B cell (primary cell): ENCODE data around the gene RAB15. TPM values are rescaled to one million over a fixed set of nuclear protein-coding genes. Genes with fewer than 3 reads are reported as not detected.

ENCODE experiments used
- ATAC-seq: fragments of 200-7000 bp; cut with Tn5 transposase; one replicate; pipeline ENCODE4 v1.10.0; 2021; ENCODE audit warnings: low read depth, mild to moderate bottlenecking, moderate number of reproducible peaks, moderate library complexity
- CTCF ChIA-PET: fragments of 350-600 bp; sonication (Branson Sonifier 250); formaldehyde crosslinking; loops from one replicate; lab custom pipeline; 2021; ENCODE audit warnings: antibody characterized with exemption, inconsistent platforms; lab: Charles Lee
- POLR2A ChIA-PET: fragments of 350-600 bp; sonication (Branson Sonifier 250); formaldehyde crosslinking; loops from one replicate; lab custom pipeline; 2021; ENCODE audit warnings: antibody characterized with exemption; lab: Charles Lee
- DNase-seq: peaks from one replicate; pipeline ENCODE4 v3.0.0; 2013
- H2AFZ ChIP-seq: 2 replicates; pipeline ENCODE4 v1.6.1; 2012; ENCODE audit warnings: mild to moderate bottlenecking, low read depth, low read length; ENCODE audit not compliant: insufficient read depth, poor library complexity, severe bottlenecking
- H3K27ac ChIP-seq, 2 donors: 1 replicate in 1 of 2; 2 replicates in 1 of 2; pipeline ENCODE4 v1.5.1; 2012 to 2013; ENCODE audit warnings: low read length in 2 of 2, mild to moderate bottlenecking in 2 of 2, moderate library complexity in 1 of 2
- H3K27me3 ChIP-seq, 4 experiments: fragments of 200-600 bp in 1 of 4; sonication (generic) in 1 of 4; replicated peaks in 1 of 4; 1 replicate in 2 of 4; 2 replicates in 2 of 4; pipeline versions ENCODE4 v1.6.1 to v1.7.0; 2013 to 2016; ENCODE audit warnings: low read length in 3 of 4, mild to moderate bottlenecking in 2 of 4, mixed read lengths in 1 of 4, moderate library complexity in 1 of 4; ENCODE audit not compliant: insufficient read depth in 4 of 4, control insufficient read depth in 3 of 4; ENCODE audit errors: control extremely low read depth in 1 of 4
- H3K36me3 ChIP-seq, 2 experiments: replicated peaks in 1 of 2; 1 replicate in 1 of 2; 2 replicates in 1 of 2; pipeline versions ENCODE4 v1.6.1 to v1.7.1; 2013; ENCODE audit warnings: low read length in 1 of 2; ENCODE audit not compliant: insufficient read depth in 2 of 2, control insufficient read depth in 1 of 2; ENCODE audit errors: control extremely low read depth in 1 of 2, extremely low read depth in 1 of 2
- H3K4me1 ChIP-seq, 2 donors: fragments of 200-600 bp in 1 of 2; sonication (generic) in 1 of 2; 1 replicate in 1 of 2; 2 replicates in 1 of 2; pipeline versions ENCODE4 v1.5.1 to v1.6.1; 2013 to 2017; ENCODE audit warnings: low read length in 2 of 2; ENCODE audit not compliant: control insufficient read depth in 2 of 2, insufficient read depth in 2 of 2
- H3K4me2 ChIP-seq: replicated peaks from 2 replicates; pipeline ENCODE3; 2012; ENCODE audit warnings: mild to moderate bottlenecking, low read depth, low read length; ENCODE audit not compliant: poor library complexity, severe bottlenecking
- H3K4me3 ChIP-seq, 5 experiments: fragments of 200-600 bp in 1 of 5; sonication (generic) in 1 of 5; 1 replicate in 3 of 5; 2 replicates in 2 of 5; pipeline versions ENCODE4 v1.5.1 to v1.7.0; 2011 to 2016; ENCODE audit warnings: low read length in 4 of 5, mild to moderate bottlenecking in 4 of 5, low read depth in 2 of 5, control low read depth in 1 of 5, moderate library complexity in 1 of 5; ENCODE audit not compliant: insufficient read depth in 1 of 5; ENCODE audit errors: control extremely low read depth in 1 of 5, extremely low read depth in 1 of 5
- H3K79me2 ChIP-seq: fragments of 200-600 bp; sonication (generic); one replicate; pipeline ENCODE4 v1.6.0; 2016; ENCODE audit warnings: low read length; ENCODE audit not compliant: control insufficient read depth, insufficient read depth
- H3K9ac ChIP-seq: fragments of 200-600 bp; sonication (generic); 2 replicates; pipeline ENCODE4 v1.6.1; 2017; ENCODE audit warnings: mild to moderate bottlenecking, low read length, moderate library complexity
- H3K9me3 ChIP-seq, 3 donors: one replicate each; pipeline versions ENCODE4 v1.6.1 to v1.7.1; 2013; ENCODE audit warnings: low read length in 2 of 3; ENCODE audit not compliant: control insufficient read depth in 2 of 3, insufficient read depth in 1 of 3; ENCODE audit errors: control extremely low read depth in 1 of 3
- H4K20me1 ChIP-seq: 2 replicates; pipeline ENCODE4 v1.6.0; 2012; ENCODE audit warnings: mild to moderate bottlenecking, low read length; ENCODE audit not compliant: insufficient read depth, control insufficient read depth, poor library complexity, severe bottlenecking
- H3K27ac Mint-ChIP-seq: one replicate; pipeline ENCODE4 v1.8.0; 2021; ENCODE audit warnings: mixed read lengths
- H3K27me3 Mint-ChIP-seq: one replicate; pipeline ENCODE4 v1.8.0; 2021; ENCODE audit warnings: mixed read lengths
- H3K4me1 Mint-ChIP-seq: one replicate; pipeline ENCODE4 v1.8.0; 2021; ENCODE audit warnings: mixed read lengths
- H3K4me3 Mint-ChIP-seq: one replicate; pipeline ENCODE4 v1.8.0; 2021; ENCODE audit warnings: mixed read lengths
- H3K9me3 Mint-ChIP-seq: one replicate; pipeline ENCODE4 v1.8.0; 2022; ENCODE audit warnings: mixed read lengths; ENCODE audit not compliant: insufficient read depth
- CTCF ChIP-seq: fragments of 200-600 bp; IDR thresholded peaks from one replicate; pipeline ENCODE4 v1.8.0; 2022; ENCODE audit warnings: antibody characterized with exemption, mild to moderate bottlenecking
- EZH2 ChIP-seq: IDR thresholded peaks from 2 replicates; pipeline ENCODE4 v1.6.1; 2012; ENCODE audit warnings: borderline replicate concordance, low read depth, mild to moderate bottlenecking, moderate library complexity, low read length; ENCODE audit not compliant: insufficient read depth, poor library complexity, severe bottlenecking
- WGBS: methylation state at CpG from one replicate; pipeline ENCODE4 v1.1.5; 2013; ENCODE audit warnings: missing lambda C conversion rate; ENCODE audit not compliant: insufficient coverage; 5-methylcytosine and 5-hydroxymethylcytosine counted together
- intact Hi-C: fragments of 100-400 bp; cut with micrococcal nuclease; formaldehyde crosslinking; loops from one replicate; pipeline ENCODE4 v1.10.0; 2022
- polyA plus RNA-seq: library from polyadenylated mRNA; depleted of rRNA; stranded (reverse); fragments of >200 nt; gene quantifications from 2 replicates; pipeline ENCODE4 v1.2.3, GENCODE V29; 2012
- total RNA-seq, 2 donors: library from RNA; stranded (reverse); fragments of 120-200 nt in 1 of 2; gene quantifications; 1 replicate in 1 of 2; 2 replicates in 1 of 2; pipeline versions ENCODE4 v1.2.3 to v1.2.4, GENCODE V29; 2013 to 2022

The RAB15 gene
- total and polyA plus RNA-seq, 2 donors (not counting 1 experiment from before 2014, with no cell fraction given): 0.17 to 0.19 TPM

GRCh38 chr14:64953661-64954060 is 18.5 kb downstream of the RAB15 start:
- TF ChIP-seq EZH2 (no peak), CTCF (no peak)
- intact Hi-C loops: no loop called here
- Mint-ChIP-seq H3K27ac (no peak overlapping the region), H3K4me1 (peaks cover 7% of the 10 kb centered on the region), H3K9me3 (no peaks in the 10 kb centered on the region), H3K4me3 (no peak overlapping the region), H3K27me3 (no peaks in the 10 kb centered on the region)
- H3K79me2 ChIP-seq: no peaks in the 10 kb centered on the region
- WGBS: 98% methylated on average over 5 of the region's 6 CpGs
- ChIA-PET POLR2A (no interaction called here), CTCF (interaction anchor here (1.1 kb wide), 2 partner anchors 9 to 28 kb away, joined by 3 to 4 read pairs; no protein-coding TSS in a partner anchor)
- H3K36me3 ChIP-seq: no peaks in the 10 kb centered on the region
- no peak overlapping the region for H3K9ac ChIP-seq
- no peak for DNase-seq
- H4K20me1 ChIP-seq: no peaks in the 10 kb centered on the region
- no peak overlapping the region for H2AFZ ChIP-seq
- H3K4me2 ChIP-seq: no peak overlapping the region
- no peaks in the 10 kb centered on the region for H3K27me3 ChIP-seq
- H3K27ac ChIP-seq: no peak overlapping the region
- H3K4me1 ChIP-seq: peaks cover 0 to 9% of the 10 kb centered on the region in 2 donors
- ATAC-seq: no peak
- H3K9me3 ChIP-seq: no peaks in the 10 kb centered on the region
- H3K4me3 ChIP-seq: no peak overlapping the region

DNA sequence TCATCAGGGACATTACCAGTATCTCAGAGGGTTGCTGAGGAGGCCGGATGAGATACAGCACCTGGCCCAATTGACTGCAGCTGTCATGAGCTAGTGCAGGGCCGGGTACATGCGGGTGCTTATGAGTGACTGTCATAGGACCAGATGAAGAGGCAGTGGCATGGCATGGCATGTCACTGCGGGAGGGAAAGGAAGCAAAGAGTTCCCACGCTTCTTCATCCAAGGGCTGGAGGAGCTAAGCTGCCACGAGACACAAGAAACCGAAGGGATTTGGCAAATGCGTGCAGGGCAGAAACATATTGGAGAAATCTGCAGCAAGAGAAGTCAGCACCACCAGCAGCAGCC is 18.9 kb downstream of the RAB15 start:
- Histone ChIP-seq H4K20me1 (no peaks in the 10 kb centered on the region), H2AFZ (no peak overlapping the region), H3K79me2 (no peaks in the 10 kb centered on the region), H3K4me1 (peaks cover 0 to 9% of the 10 kb centered on the region in 2 donors), H3K4me3 (no peak overlapping the region), H3K27me3 (no peaks in the 10 kb centered on the region), H3K4me2 (no peak overlapping the region), H3K9ac (no peak overlapping the region), H3K9me3 (no peaks in the 10 kb centered on the region), H3K36me3 (no peaks in the 10 kb centered on the region), H3K27ac (no peak overlapping the region)
- 96% methylated on average over 8 of the region's 8 CpGs for WGBS
- CTCF ChIA-PET: interaction anchor here (1.1 kb wide), 2 partner anchors 9 to 28 kb away, joined by 3 to 4 read pairs; no protein-coding TSS in a partner anchor
- no peak for DNase-seq
- no peaks in the 10 kb centered on the region for H3K27me3 Mint-ChIP-seq
- no peak overlapping the region for H3K27ac Mint-ChIP-seq
- intact Hi-C loops: no loop called here
- H3K4me1 Mint-ChIP-seq: peaks cover 7% of the 10 kb centered on the region
- H3K4me3 Mint-ChIP-seq: no peak overlapping the region
- ATAC-seq: no peak
- H3K9me3 Mint-ChIP-seq: no peaks in the 10 kb centered on the region
- TF ChIP-seq CTCF (no peak), EZH2 (no peak)
- POLR2A ChIA-PET: no interaction called here
